ENCODE measurements around the gene GMNN. TPM values are rescaled to one million over a fixed set of nuclear protein-coding genes. Genes with fewer than 3 reads are reported as not detected.

Gene GMNN
- total RNA-seq, 1 experiment from 2014 or later, result 111 TPM

GRCh38 chr6:24738741-24739140 lies 36.0 kb upstream of the GMNN start:
- H3K27me3 ChIP-seq (replicated peaks; ENCODE audit: insufficient read depth, low read depth, low read length, poor library complexity), result no peaks in the 10 kb centered on the region
- no peaks in the 10 kb centered on the region for H3K9me3 ChIP-seq (ENCODE audit: low read depth, low read length, poor library complexity, severe bottlenecking)
- H3K27ac ChIP-seq (ENCODE audit: low read depth, low read length, poor library complexity, severe bottlenecking), result no peak overlapping the region
- TF ChIP-seq EZH2 (IDR thresholded peaks at IDR 0.05; ENCODE audit: borderline replicate concordance, low read depth, low read length, poor library complexity, severe bottlenecking) (no peak), CTCF (conservative IDR thresholded peaks at IDR 0.05; ENCODE audit: low read depth, low read length) (no peak)
- ChIA-PET CTCF (no interaction called here), POLR2A (ENCODE audit: low non-redundant PET) (no interaction called here)
- intact Hi-C loops (cut with micrococcal nuclease; ENCODE audit: unreplicated experiment), result no loop called here
- no peak for DNase-seq (ENCODE audit: low spot score)
- no peaks in the 10 kb centered on the region for H3K36me3 ChIP-seq (ENCODE audit: insufficient read depth, low read length, poor library complexity, severe bottlenecking)
- H3K4me1 ChIP-seq (ENCODE audit: insufficient read depth, low read length, poor library complexity, severe bottlenecking), result peaks cover 4% of the 10 kb centered on the region
- no peak overlapping the region for H3K4me3 ChIP-seq (ENCODE audit: low read depth, low read length, poor library complexity, severe bottlenecking)
- no TSS peak for BruUV-seq (replicated peaks)

DNA sequence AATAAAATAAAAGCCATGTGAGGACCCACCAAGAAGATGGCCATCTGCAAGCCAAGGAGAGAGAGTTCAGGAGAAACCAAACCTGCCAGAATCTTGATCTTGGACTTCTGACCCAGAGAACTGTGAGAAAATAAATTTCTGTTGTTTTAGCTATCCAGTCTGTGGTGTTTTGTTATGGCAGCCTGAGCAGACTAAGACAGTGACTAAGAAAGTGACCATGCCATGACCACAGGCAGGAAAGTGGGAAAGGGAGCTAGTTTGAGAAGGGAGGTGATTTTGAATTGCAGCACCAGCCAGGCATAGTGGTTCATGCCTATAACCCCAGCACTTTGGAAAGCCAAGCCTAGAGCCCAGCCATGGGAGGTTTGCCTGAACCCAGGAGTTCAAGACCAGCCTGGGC lies 33.9 kb upstream of the GMNN start:
- CTCF ChIA-PET, result no interaction called here
- Histone ChIP-seq H3K9me3 (ENCODE audit: low read depth, low read length, poor library complexity, severe bottlenecking) (no peaks in the 10 kb centered on the region), H3K4me3 (ENCODE audit: low read depth, low read length, poor library complexity, severe bottlenecking) (no peak overlapping the region), H3K4me1 (ENCODE audit: insufficient read depth, low read length, poor library complexity, severe bottlenecking) (peaks cover 4% of the 10 kb centered on the region), H3K27me3 (replicated peaks; ENCODE audit: insufficient read depth, low read depth, low read length, poor library complexity) (no peaks in the 10 kb centered on the region), H3K36me3 (ENCODE audit: insufficient read depth, low read length, poor library complexity, severe bottlenecking) (no peaks in the 10 kb centered on the region), H3K27ac (ENCODE audit: low read depth, low read length, poor library complexity, severe bottlenecking) (no peak overlapping the region)
- TF ChIP-seq CTCF (conservative IDR thresholded peaks at IDR 0.05; ENCODE audit: low read depth, low read length) (no peak), EZH2 (IDR thresholded peaks at IDR 0.05; ENCODE audit: borderline replicate concordance, low read depth, low read length, poor library complexity, severe bottlenecking) (no peak)
- DNase-seq (ENCODE audit: low spot score), result no peak
- POLR2A ChIA-PET (ENCODE audit: low non-redundant PET), result no interaction called here
- intact Hi-C loops (cut with micrococcal nuclease; ENCODE audit: unreplicated experiment), result no loop called here
- no TSS peak for BruUV-seq (replicated peaks)

DNA sequence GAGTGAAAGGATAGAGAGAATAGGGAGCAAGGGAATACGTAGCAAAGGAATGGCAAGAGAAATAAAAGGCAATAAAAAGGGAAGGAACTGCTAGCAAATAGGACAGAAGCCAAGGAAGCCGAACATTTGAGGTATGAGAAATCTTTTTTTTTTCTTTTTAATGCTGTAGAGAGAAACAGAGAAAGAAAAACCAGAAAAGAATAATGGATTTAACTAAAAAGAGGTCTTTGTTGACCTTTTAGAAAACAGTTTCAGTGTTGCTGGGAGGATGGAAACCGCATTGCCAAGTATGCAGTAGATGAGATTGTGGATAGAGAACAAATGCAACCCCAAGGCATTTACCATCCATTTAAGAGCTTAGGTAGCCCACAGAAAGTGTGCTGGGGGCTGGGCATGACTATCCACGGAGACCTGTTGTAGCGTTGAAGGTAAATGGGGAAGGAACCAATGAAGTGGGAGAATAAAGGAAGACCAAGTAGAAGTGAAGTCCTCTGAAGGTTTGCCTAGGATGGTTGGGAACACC lies 32.5 kb upstream of the GMNN start:
- Histone ChIP-seq H3K27me3 (replicated peaks; ENCODE audit: insufficient read depth, low read depth, low read length, poor library complexity) (no peaks in the 10 kb centered on the region), H3K4me1 (ENCODE audit: insufficient read depth, low read length, poor library complexity, severe bottlenecking) (peaks cover 4% of the 10 kb centered on the region), H3K36me3 (ENCODE audit: insufficient read depth, low read length, poor library complexity, severe bottlenecking) (no peaks in the 10 kb centered on the region), H3K27ac (ENCODE audit: low read depth, low read length, poor library complexity, severe bottlenecking) (no peak overlapping the region), H3K9me3 (ENCODE audit: low read depth, low read length, poor library complexity, severe bottlenecking) (no peaks in the 10 kb centered on the region), H3K4me3 (ENCODE audit: low read depth, low read length, poor library complexity, severe bottlenecking) (no peak overlapping the region)
- BruUV-seq (replicated peaks), result no TSS peak
- intact Hi-C loops (cut with micrococcal nuclease; ENCODE audit: unreplicated experiment), result no loop called here
- no peak for DNase-seq (ENCODE audit: low spot score)
- ChIA-PET POLR2A (ENCODE audit: low non-redundant PET) (no interaction called here), CTCF (no interaction called here)
- no peak for TF ChIP-seq CTCF (conservative IDR thresholded peaks at IDR 0.05; ENCODE audit: low read depth, low read length)
- TF ChIP-seq EZH2 (IDR thresholded peaks at IDR 0.05; ENCODE audit: borderline replicate concordance, low read depth, low read length, poor library complexity, severe bottlenecking), result no peak
